ENCODE data around the gene TRAP1.
A peak's percentile ranks its signal among the peaks of the same experiment; 100 is the strongest.

TRAP1 gene

GRCh38 chr16:3637371-3637923, 79.9 kb downstream of the TRAP1 start:
- Histone ChIP-seq H3K27ac (ENCODE audit: low read depth, low read length, severe bottlenecking) (peak overlapping the region; percentile 79), H3K36me3 (ENCODE audit: control insufficient read depth, insufficient read depth, low read length) (peaks cover 8% of the 10 kb centered on the region), H3K4me3 (ENCODE audit: extremely low read depth, insufficient read depth, low read length, poor library complexity, severe bottlenecking) (no peak overlapping the region), H3K4me1 (ENCODE audit: control insufficient read depth, insufficient read depth, low read length, poor library complexity, severe bottlenecking) (peaks cover 21% of the 10 kb centered on the region), H3K9me3 (ENCODE audit: control insufficient read depth, low read length) (no peaks in the 10 kb centered on the region)
- WGBS, 2 experiments (ENCODE audit: insufficient coverage in 2 of 2), result 20 to 75% methylated on average over 1 to 2 of the region's 3 CpGs

GRCh38 chr16:3625911-3626732, 91.2 kb downstream of the TRAP1 start:
- Histone ChIP-seq H3K27ac (ENCODE audit: low read depth, low read length, severe bottlenecking) (no peak overlapping the region), H3K4me3 (ENCODE audit: extremely low read depth, insufficient read depth, low read length, poor library complexity, severe bottlenecking) (no peak overlapping the region), H3K9me3 (ENCODE audit: control insufficient read depth, low read length) (no peaks in the 10 kb centered on the region), H3K4me1 (ENCODE audit: control insufficient read depth, insufficient read depth, low read length, poor library complexity, severe bottlenecking) (no peaks in the 10 kb centered on the region), H3K36me3 (ENCODE audit: control insufficient read depth, insufficient read depth, low read length) (no peaks in the 10 kb centered on the region)
- WGBS, 2 experiments (ENCODE audit: insufficient coverage in 2 of 2), result 94 to 96% methylated on average over 2 to 3 of the region's 4 CpGs

GRCh38 chr16:3625331-3625730, 92.0 kb downstream of the TRAP1 start:
- Histone ChIP-seq H3K4me3 (ENCODE audit: extremely low read depth, insufficient read depth, low read length, poor library complexity, severe bottlenecking) (no peak overlapping the region), H3K27ac (ENCODE audit: low read depth, low read length, severe bottlenecking) (no peak overlapping the region), H3K9me3 (ENCODE audit: control insufficient read depth, low read length) (no peaks in the 10 kb centered on the region), H3K4me1 (ENCODE audit: control insufficient read depth, insufficient read depth, low read length, poor library complexity, severe bottlenecking) (no peaks in the 10 kb centered on the region), H3K36me3 (ENCODE audit: control insufficient read depth, insufficient read depth, low read length) (no peaks in the 10 kb centered on the region)
- WGBS, 2 experiments (ENCODE audit: insufficient coverage in 2 of 2), result 86 to 95% methylated on average over 1 to 2 of the region's 5 CpGs

- H3K4me3 ChIP-seq (ENCODE audit: extremely low read depth, insufficient read depth, low read length, poor library complexity, severe bottlenecking), result no peak overlapping the region
- no peaks in the 10 kb centered on the region for H3K36me3 ChIP-seq (ENCODE audit: control insufficient read depth, insufficient read depth, low read length)
- WGBS, 2 experiments (ENCODE audit: insufficient coverage in 2 of 2), result 88 to 90% methylated on average over 1 to 3 of the region's 3 CpGs
- no peaks in the 10 kb centered on the region for H3K4me1 ChIP-seq (ENCODE audit: control insufficient read depth, insufficient read depth, low read length, poor library complexity, severe bottlenecking)
- no peak overlapping the region for H3K27ac ChIP-seq (ENCODE audit: low read depth, low read length, severe bottlenecking)
- no peaks in the 10 kb centered on the region for H3K9me3 ChIP-seq (ENCODE audit: control insufficient read depth, low read length)
Observed at GRCh38 chr16:3623642-3624041, 93.7 kb downstream of the TRAP1 start.

GRCh38 chr16:3618769-3619141, 98.6 kb downstream of the TRAP1 start:
- Histone ChIP-seq H3K9me3 (ENCODE audit: control insufficient read depth, low read length) (no peaks in the 10 kb centered on the region), H3K27ac (ENCODE audit: low read depth, low read length, severe bottlenecking) (no peak overlapping the region), H3K4me3 (ENCODE audit: extremely low read depth, insufficient read depth, low read length, poor library complexity, severe bottlenecking) (no peak overlapping the region), H3K36me3 (ENCODE audit: control insufficient read depth, insufficient read depth, low read length) (peaks cover 15% of the 10 kb centered on the region), H3K4me1 (ENCODE audit: control insufficient read depth, insufficient read depth, low read length, poor library complexity, severe bottlenecking) (no peaks in the 10 kb centered on the region)
- 88 to 93% methylated on average over 2 of the region's 3 CpGs for WGBS, 2 experiments (ENCODE audit: insufficient coverage in 2 of 2)

GRCh38 chr16:3612510-3613466, 104.5 kb downstream of the TRAP1 start:
- peak overlapping the region; percentile 97 for H3K4me3 ChIP-seq (ENCODE audit: extremely low read depth, insufficient read depth, low read length, poor library complexity, severe bottlenecking)
- peaks cover 15% of the 10 kb centered on the region for H3K36me3 ChIP-seq (ENCODE audit: control insufficient read depth, insufficient read depth, low read length)
- no peaks in the 10 kb centered on the region for H3K4me1 ChIP-seq (ENCODE audit: control insufficient read depth, insufficient read depth, low read length, poor library complexity, severe bottlenecking)
- 85 to 95% methylated on average over 25 to 29 of the region's 34 CpGs for whole genome bisulfite sequencing, 2 experiments (ENCODE audit: insufficient coverage in 2 of 2)
- no peak overlapping the region for H3K27ac ChIP-seq (ENCODE audit: low read depth, low read length, severe bottlenecking)
- no peaks in the 10 kb centered on the region for H3K9me3 ChIP-seq (ENCODE audit: control insufficient read depth, low read length)

GRCh38 chr16:3611146-3611975, 106.0 kb downstream of the TRAP1 start, which contains the start of gene SLX4:
TSS of gene SLX4 (minus strand) at chr16:3611606. CDS start at chr16:3608964, 2,642 bp downstream.
- H3K4me3 ChIP-seq (ENCODE audit: extremely low read depth, insufficient read depth, low read length, poor library complexity, severe bottlenecking), result peak within 1 kb of the TSS; percentile 97
- peaks cover 22% of the 10 kb centered on the region for H3K36me3 ChIP-seq (ENCODE audit: control insufficient read depth, insufficient read depth, low read length)
- H3K9me3 ChIP-seq (ENCODE audit: control insufficient read depth, low read length), result no peaks in the 10 kb centered on the region
- H3K4me1 ChIP-seq (ENCODE audit: control insufficient read depth, insufficient read depth, low read length, poor library complexity, severe bottlenecking), result no peaks in the 10 kb centered on the region
- peak within 1 kb of the TSS; percentile 63 for H3K27ac ChIP-seq (ENCODE audit: low read depth, low read length, severe bottlenecking)
- WGBS, 2 experiments (ENCODE audit: insufficient coverage in 2 of 2), result 0 to 1% methylated on average over 49 to 66 of the region's 86 CpGs

- Histone ChIP-seq H3K36me3 (ENCODE audit: control insufficient read depth, insufficient read depth, low read length) (peaks cover 26% of the 10 kb centered on the region), H3K27ac (ENCODE audit: low read depth, low read length, severe bottlenecking) (no peak overlapping the region), H3K4me1 (ENCODE audit: control insufficient read depth, insufficient read depth, low read length, poor library complexity, severe bottlenecking) (no peaks in the 10 kb centered on the region), H3K9me3 (ENCODE audit: control insufficient read depth, low read length) (no peaks in the 10 kb centered on the region), H3K4me3 (ENCODE audit: extremely low read depth, insufficient read depth, low read length, poor library complexity, severe bottlenecking) (peak overlapping the region; percentile 97)
- 5 to 12% methylated on average over 9 to 10 of the region's 10 CpGs for WGBS, 2 experiments (ENCODE audit: insufficient coverage in 2 of 2)
Observed at GRCh38 chr16:3610698-3611145, 106.6 kb downstream of the TRAP1 start.

GRCh38 chr16:3609895-3610697, 107.2 kb downstream of the TRAP1 start:
- H3K9me3 ChIP-seq (ENCODE audit: control insufficient read depth, low read length), result no peaks in the 10 kb centered on the region
- H3K4me3 ChIP-seq (ENCODE audit: extremely low read depth, insufficient read depth, low read length, poor library complexity, severe bottlenecking), result peak overlapping the region; percentile 97
- H3K36me3 ChIP-seq (ENCODE audit: control insufficient read depth, insufficient read depth, low read length), result peaks cover 26% of the 10 kb centered on the region
- H3K4me1 ChIP-seq (ENCODE audit: control insufficient read depth, insufficient read depth, low read length, poor library complexity, severe bottlenecking), result no peaks in the 10 kb centered on the region
- H3K27ac ChIP-seq (ENCODE audit: low read depth, low read length, severe bottlenecking), result no peak overlapping the region
- 92 to 94% methylated on average over 13 to 14 of the region's 14 CpGs for whole genome bisulfite sequencing, 2 experiments (ENCODE audit: insufficient coverage in 2 of 2)

All from mesodermal cell (in vitro differentiated cells).